Measurements from ENCODE around the gene ZCCHC9.

- TF ChIP-seq POLR2AphosphoS5 (IDR thresholded peaks at IDR 0.05; ENCODE audit: low read depth, low read length) (no peak), REST (IDR thresholded peaks at IDR 0.05; ENCODE audit: insufficient read depth in 1 of 2, low read depth in 2 of 2, low read length in 2 of 2) (no peak)
These were observed 49.1 kb downstream of the ZCCHC9 start for GRCh38 chr5:81350507-81350906.

Measured in PFSK-1 (cell line).